GM20000 (cell line): ENCODE measurements around the gene BMP6.

Experiments used
- DNase-seq: peaks from one replicate; pipeline ENCODE4 v3.0.0; 2012; ENCODE audit warnings: low spot score
- TF ChIP-seq, protein P1 (sequence below): IDR thresholded peaks from 2 replicates; pipeline ENCODE4 v1.5.1; 2012; ENCODE audit warnings: mild to moderate bottlenecking, control low read depth; ENCODE audit errors: extremely low read depth, missing control alignments

The BMP6 gene

DNA sequence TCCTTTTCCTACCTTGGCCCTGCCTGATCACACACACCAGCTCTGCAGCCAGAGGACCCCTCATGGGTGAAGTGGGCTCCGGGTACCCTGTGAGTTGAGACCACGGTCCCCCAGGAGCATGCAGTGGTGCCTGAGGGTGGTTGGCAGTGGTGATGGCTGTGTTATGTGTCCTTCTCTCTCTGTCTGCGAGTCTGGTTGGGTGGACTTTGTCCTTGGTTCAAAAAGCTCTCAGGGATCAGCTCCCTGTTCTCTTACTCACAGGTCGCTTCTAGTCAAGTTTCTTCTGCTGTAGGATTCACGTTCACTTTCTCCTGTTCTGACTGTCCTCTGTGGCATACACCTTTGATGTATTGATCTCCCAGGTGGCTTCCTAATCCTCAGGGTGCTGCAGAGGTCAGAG lies 100.1 kb downstream of the BMP6 start:
- TF ChIP-seq, protein P1, sequence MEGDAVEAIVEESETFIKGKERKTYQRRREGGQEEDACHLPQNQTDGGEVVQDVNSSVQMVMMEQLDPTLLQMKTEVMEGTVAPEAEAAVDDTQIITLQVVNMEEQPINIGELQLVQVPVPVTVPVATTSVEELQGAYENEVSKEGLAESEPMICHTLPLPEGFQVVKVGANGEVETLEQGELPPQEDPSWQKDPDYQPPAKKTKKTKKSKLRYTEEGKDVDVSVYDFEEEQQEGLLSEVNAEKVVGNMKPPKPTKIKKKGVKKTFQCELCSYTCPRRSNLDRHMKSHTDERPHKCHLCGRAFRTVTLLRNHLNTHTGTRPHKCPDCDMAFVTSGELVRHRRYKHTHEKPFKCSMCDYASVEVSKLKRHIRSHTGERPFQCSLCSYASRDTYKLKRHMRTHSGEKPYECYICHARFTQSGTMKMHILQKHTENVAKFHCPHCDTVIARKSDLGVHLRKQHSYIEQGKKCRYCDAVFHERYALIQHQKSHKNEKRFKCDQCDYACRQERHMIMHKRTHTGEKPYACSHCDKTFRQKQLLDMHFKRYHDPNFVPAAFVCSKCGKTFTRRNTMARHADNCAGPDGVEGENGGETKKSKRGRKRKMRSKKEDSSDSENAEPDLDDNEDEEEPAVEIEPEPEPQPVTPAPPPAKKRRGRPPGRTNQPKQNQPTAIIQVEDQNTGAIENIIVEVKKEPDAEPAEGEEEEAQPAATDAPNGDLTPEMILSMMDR: no peak
- no peak for DNase-seq

DNA sequence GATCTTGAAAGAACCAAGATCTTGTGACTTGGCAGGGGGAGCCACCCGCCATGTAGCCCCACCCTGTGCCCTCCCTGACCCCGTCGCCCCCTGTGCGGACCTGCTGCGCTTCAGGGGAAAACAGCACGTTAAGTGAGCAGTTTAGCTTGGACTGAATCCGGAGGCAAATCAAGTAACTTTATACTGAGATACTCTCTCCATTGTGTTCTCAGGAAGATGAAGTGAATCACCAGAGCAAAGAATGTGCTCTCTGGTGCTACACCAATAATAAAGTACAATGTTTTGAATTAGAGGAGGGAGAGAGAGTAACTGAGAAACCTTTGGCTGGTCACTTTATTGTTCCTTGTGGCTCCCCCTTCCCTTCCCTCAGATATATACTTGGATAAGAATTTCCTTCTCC lies 101.2 kb downstream of the BMP6 start:
- no peak for DNase-seq
- TF ChIP-seq, protein P1: no peak

DNA sequence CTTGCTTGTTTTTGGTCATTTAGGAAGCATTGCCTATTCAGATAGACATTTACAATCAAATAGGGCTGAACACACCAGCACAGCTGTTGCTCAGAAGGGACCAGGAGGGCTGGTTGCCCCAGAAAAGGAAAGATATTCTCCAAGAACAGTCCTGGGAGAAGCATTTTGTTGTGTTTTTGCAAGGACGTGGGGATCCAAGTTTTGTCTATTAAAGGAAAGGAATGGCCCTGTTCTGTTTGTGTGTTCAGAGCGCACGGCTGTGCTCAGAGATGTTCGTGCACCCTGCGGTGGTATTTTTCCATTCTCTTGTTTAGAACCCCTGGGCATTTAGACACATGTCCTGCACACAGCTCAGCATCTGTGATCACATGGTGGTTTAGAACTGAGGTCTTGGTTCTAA lies 102.2 kb downstream of the BMP6 start:
- DNase-seq: no peak
- TF ChIP-seq, protein P1: no peak

GRCh38 chr6:7832904-7833750 lies 107.2 kb downstream of the BMP6 start:
- DNase-seq: no peak
- TF ChIP-seq, protein P1: no peak

DNA sequence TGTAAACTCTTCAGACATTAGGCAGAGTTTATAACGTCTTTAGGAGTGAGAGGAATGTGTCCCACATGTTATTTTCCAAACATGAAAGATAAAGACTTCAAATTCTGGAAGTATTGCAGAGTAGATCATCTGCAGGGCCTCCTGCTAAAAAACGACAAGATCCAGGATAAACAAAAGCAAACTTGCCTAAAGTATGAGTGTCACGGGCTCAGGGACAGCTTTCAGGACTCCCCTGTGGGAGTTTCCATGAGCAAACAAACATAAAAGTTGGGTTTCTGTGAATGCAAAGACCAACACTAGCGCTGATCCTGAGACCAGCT lies 107.8 kb downstream of the BMP6 start:
- no peak for DNase-seq
- TF ChIP-seq, protein P1: no peak

GRCh38 chr6:7836371-7837026 lies 110.6 kb downstream of the BMP6 start:
- no peak for DNase-seq
- TF ChIP-seq, protein P1: no peak

- TF ChIP-seq, protein P1: no peak
- no peak for DNase-seq
Observed at GRCh38 chr6:7841781-7842468, 116.0 kb downstream of the BMP6 start.
